ENCODE measurements around the gene FGD2. TPM values are rescaled to one million over a fixed set of nuclear protein-coding genes. Genes with fewer than 3 reads are reported as not detected.

The FGD2 gene
- total RNA-seq, 1 experiment from 2014 or later: 0.33 TPM

Other genes starting within 250 kb of the FGD2 start
- gene CPNE5, start 166.2 kb upstream of the FGD2 start, total RNA-seq (2014; rRNA removed; shearing (Covaris generic); ENCODE audit: low replicate concordance): 0.59 TPM in 1 of 2 replicates, not detected in the other
- 52.9 and 54.4 TPM in 2 replicates for gene PPIL1, start 130.9 kb upstream of the FGD2 start, total RNA-seq (2014; rRNA removed; shearing (Covaris generic); ENCODE audit: low replicate concordance)
- gene C6orf89, start 119.7 kb upstream of the FGD2 start, total RNA-seq (2014; rRNA removed; shearing (Covaris generic); ENCODE audit: low replicate concordance): 19.6 and 32.0 TPM in 2 replicates
- gene PI16, start 50.9 kb upstream of the FGD2 start, total RNA-seq (2014; rRNA removed; shearing (Covaris generic); ENCODE audit: low replicate concordance): not detected in 2 replicates
- 195 and 270 TPM in 2 replicates for gene MTCH1, start 19.5 kb upstream of the FGD2 start, total RNA-seq (2014; rRNA removed; shearing (Covaris generic); ENCODE audit: low replicate concordance)
- gene PIM1, start 164.5 kb downstream of the FGD2 start, total RNA-seq (2014; rRNA removed; shearing (Covaris generic); ENCODE audit: low replicate concordance): 13.0 and 18.9 TPM in 2 replicates